Hepatic stellate cell (primary cell): Measurements from ENCODE around the gene CPT2.
A peak's percentile ranks its signal among the peaks of the same experiment; 100 is the strongest.
"Not testable (repeated sequence)": the region's sequence is repeated elsewhere in the genome, so short reads cannot be mapped to it uniquely, and the experiment has no call there.

Experiments
- DNase-seq: peaks from one replicate; pipeline ENCODE4 v3.0.0; 2011; ENCODE audit warnings: low spot score

Gene CPT2

DNA sequence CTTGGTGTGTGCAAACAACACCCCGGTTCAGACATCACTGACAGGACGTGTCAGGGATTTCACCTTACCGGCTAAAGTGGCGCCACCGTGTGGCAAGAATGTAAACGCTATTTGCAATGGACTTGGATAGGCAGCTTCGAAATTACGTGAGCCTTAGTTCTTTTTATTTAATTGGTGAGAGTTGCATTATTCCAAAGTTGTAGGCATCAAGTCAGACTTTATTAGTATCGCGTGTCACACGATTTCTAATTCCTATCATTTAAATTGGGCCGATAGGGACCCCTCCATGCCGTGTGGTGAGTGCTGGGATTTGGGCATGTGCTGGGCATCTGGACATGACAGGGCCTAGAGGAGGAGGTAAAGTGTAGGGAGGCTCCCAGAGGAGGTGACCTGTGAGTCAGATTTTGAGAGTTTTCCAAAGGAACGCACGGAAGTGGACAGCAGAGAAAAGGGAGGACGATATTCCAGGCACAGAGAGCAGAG is 14.5 kb upstream of the CPT2 start:
- DNase-seq, result peak; percentile 70

GRCh38 chr1:53182716-53183094 is 13.9 kb upstream of the CPT2 start:
- no peak for DNase-seq

DNA sequence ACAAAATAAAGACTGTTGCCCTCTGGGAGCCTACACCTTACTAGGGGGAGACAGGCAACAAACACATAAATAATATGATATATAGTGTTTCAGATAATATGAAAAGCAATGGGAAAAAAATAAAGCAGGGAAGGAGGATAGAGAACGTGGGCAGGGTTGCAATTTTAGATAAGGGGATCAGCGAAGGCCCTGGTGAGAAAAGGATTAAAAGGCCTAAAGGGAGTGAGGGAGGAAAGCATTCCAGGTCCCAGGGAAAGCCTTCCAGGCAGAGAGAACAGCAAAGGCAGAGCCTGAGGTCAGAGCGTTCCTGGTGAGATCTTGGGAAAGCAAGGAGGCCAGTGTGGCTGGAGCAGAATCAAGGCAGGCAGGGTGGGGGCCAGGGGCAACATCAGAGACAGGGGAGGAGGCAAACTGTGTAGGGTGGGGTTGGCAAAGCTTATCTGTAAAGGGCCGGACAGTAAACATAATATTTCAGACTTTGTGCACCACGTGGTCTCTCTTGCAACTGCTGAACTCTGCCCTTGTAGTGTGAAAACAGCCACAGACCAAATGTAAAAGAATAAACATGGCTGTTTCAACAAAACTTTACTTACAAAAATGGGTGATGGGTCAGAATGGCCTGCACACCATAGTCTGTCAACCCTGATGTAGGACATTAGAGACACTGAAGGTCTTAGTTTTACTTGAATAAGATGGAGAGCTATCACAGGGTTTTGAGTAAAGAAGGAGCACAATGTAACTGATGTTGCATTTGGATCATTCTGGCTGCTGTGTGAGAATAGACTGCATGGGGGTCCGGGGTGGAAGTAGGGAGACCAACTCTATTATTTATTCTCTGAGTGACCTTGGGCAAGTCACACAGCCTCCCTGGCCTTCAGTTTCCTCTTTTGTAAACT is 13.3 kb upstream of the CPT2 start:
- DNase-seq, result no peak

GRCh38 chr1:53185955-53186297 is 10.7 kb upstream of the CPT2 start:
- DNase-seq, result not testable (repeated sequence)

DNA sequence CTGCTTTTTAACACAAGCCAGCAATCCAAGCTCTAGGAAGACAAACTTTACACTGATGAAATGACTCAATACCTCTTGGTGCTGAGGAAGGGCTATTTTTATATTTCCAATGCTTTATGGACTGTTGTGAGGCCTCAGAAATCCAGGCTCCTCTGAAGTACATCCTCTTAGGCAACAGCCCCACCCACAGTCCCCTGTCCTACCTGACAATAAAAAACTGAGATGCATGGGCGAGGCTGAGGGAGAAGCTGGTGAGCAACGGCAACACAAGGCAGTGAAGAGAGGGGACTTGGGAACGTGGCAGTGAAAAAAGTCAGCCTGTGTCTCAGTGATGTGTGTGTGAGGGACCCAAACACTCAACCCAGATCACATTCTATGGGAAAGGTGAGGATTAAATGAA is 10.1 kb upstream of the CPT2 start:
- no peak for DNase-seq

GRCh38 chr1:53187401-53187800 is 9.2 kb upstream of the CPT2 start:
- no peak for DNase-seq

DNA sequence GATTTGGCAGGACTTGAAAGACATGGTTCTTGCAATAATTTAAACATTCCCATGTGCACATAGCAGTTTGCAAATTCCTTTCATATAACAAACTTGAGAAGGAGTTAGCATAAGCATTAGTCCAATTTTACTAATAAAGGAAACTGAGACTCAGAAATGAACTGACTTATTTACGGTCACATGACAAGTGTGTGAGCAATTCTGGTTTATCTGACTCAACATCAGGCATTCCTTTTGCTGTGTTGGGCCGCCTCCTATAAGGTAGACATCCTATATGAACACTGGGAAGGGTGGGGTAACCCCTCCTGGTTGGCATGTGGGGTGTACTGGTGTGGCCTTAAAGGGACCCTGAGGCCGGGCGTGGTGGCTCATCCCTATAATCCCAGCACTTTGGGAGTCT is 8.5 kb upstream of the CPT2 start:
- DNase-seq, result no peak

GRCh38 chr1:53189061-53189460 is 7.6 kb upstream of the CPT2 start:
- no peak for DNase-seq

DNA sequence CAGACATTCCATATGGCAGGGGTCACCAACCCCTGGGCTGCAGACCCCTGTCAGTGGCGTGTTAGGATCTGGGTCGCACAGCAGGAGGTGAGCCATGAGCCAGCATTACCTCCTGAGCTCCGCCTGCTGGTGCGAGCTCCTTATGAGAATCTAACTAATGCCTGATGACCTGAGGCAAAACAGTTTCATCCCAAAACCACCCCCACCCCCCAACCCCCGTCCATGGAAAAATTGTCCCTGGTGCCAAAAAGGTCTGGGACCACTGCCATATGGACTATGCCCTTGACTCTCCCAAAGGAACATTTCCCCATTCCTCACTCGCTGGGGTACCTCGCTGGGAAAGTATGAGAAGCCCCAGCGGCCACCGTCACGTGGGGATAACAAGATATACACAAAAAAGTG is 6.4 kb upstream of the CPT2 start:
- DNase-seq, result no peak

DNA sequence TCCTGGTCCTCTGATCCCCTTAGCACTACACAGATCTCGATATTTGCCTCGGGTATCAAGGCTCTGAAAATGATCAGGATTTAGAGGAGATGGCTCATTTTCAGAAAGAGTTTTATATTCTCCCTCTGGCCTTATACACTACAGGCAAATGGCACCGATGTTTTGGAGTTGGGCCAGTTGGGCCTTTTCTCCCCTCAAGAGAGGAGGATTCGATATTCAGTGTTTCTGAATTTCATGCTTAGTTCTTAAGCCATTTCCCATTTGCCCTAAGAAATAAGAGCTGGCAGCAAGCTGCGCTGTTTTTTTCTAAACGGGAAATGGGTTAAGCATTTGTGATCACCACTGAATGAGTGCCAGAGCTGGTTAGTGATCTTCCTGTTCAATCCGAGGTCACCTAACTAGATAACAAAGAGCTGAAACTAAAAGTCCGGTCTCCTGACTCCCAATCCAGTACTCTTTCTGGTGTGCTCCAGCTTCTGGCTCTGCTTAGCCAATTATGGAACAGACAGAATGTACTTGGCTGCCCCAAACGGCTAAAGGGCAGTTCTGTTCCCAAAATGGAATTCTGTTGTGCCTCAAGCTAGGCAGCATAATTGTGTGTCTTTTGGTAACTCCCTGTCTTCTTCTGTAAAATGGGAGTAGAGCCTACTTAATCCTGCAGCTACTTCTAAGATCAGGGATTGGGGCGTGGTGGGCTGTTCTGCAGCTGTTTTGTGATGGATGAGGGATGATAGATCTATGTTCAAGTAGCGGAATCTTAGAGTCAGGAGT is 1.2 kb upstream of the CPT2 start:
- no peak for DNase-seq

DNA sequence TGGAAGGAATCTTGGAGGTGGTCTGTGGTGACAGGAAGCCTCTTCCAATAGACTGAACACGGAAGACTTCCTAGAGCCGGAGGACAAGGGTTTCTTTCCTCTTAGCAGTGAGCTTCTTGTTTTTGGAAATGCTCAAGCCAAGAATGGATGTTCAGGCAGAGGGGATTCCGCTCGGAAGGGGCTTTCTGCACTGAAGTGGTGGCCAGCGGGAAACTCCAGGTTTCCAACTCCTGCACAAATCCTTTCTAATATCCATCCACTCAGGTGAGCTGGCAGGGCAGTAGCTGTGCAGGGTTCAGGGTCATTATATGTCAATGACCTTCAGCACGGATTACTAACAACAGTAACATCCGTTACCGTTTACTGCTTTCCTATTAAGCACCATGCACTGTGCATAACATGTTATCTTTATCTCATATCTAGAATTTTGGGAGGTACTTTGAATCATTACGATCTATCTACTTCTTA is 573 bp upstream of the CPT2 start:
- DNase-seq, result no peak

DNA sequence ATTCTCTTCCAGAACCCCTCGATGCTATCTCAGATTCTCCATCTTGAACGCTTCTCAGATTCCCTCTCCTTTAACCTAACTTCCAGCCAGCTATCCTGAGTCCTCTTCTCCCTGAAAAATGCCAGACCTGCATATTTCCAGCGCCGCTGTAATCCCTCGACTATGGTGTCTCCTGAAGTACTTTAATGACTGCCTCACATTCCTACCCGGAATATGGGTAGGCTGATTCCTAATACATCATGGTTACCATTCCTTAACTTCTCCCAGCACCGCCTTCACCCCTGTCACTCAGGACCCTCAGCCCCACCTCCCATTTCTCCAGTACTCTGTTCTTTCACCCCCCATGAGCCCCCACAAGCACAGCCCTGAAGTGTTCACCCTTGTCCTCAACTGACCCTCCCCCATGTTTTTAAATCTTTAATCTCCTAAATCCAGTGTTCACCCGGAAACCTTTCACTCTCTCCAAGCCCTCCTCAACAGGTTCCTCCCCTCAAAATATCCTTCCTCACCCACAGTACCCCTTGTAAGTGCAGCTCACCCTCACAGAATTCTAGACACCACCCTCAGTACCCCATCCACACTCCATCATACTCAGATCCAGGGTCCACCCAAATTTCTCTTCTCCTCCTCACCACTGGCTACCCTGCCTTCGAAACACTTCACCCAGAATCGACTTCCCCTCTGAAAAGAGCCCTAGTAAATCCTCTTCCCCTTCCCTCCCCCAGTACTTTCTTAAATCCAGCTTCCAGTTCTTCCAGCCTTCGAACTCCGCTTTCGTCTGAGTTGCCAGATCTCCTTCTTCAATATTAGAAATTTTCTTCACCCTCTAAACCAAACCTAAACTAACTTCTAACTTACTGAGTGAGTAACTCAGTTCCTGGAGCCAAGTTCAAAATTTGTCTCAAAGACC is 922 bp downstream of the CPT2 start:
- DNase-seq, result peak; percentile 42

- no peak for DNase-seq
Observed at GRCh38 chr1:53198241-53198651, 1.6 kb downstream of the CPT2 start.

DNA sequence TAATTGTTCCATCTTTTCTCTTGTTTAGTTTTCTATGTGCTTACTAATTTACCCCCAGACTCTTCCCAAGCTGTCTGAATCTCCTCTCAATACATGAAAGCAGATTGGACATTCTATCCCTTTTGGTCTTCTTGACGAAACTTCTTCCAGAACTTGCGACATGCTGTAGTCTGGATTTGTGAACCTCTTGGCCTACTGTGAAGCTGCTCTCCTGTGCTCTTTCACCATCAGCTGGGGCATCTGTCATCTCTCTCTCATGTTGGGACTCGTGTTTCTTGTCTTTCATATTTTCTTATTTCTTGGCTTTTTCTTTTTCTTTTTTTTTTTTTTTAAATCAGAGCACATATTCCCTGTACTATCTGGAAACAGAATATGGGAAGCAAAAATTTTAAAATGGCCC is 6.8 kb downstream of the CPT2 start:
- DNase-seq, result no peak

DNA sequence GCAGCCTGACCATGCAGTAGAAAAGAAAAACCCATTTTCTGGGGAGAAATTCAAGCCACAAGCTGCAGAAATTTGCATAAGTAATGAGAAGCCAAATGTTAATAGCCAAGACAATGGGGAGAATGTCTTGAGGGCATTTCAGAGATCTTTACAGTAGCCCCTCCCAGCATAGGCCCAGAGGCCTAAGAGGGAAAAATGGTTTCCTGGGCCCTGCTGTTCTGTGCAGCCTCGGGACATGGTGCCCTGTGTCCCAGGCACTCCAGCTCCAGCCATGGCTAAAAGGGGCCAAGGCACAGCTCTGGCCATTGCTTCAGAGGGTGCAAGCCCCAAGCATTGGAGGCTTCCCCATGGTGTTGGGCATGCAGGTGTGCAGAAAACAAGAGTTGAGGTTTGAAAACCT is 8.9 kb downstream of the CPT2 start:
- DNase-seq, result not testable (repeated sequence)

- not testable (repeated sequence) for DNase-seq
Observed at GRCh38 chr1:53206083-53206685, 9.6 kb downstream of the CPT2 start.

- DNase-seq, result no peak
Observed at GRCh38 chr1:53206735-53207379, 10.2 kb downstream of the CPT2 start.

DNA sequence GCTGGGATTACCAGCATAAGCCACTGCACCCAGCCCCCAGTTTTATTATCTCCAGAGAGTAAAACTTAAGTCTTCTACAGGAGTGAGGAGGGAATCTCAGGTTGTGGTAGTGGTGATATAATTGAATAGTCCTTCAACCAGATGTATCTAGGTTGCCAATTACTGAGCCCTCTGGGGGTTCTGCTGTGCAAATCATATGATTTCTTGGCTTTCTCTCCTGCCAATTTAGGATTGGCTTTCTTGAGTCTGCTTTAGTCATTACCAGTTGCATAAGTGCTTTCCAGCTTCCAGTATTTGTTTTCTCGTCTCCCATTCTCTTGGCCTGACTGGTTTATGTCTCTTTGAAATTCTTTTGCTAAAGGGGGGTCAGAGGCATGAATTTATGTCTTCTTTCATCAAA is 11.1 kb downstream of the CPT2 start:
- no peak for DNase-seq

DNA sequence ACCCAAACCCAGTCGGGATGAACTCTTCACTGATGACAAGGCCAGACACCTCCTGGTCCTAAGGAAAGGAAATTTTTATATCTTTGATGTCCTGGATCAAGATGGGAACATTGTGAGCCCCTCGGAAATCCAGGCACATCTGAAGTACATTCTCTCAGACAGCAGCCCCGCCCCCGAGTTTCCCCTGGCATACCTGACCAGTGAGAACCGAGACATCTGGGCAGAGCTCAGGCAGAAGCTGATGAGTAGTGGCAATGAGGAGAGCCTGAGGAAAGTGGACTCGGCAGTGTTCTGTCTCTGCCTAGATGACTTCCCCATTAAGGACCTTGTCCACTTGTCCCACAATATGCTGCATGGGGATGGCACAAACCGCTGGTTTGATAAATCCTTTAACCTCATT is 13.7 kb downstream of the CPT2 start:
- no peak for DNase-seq

DNA sequence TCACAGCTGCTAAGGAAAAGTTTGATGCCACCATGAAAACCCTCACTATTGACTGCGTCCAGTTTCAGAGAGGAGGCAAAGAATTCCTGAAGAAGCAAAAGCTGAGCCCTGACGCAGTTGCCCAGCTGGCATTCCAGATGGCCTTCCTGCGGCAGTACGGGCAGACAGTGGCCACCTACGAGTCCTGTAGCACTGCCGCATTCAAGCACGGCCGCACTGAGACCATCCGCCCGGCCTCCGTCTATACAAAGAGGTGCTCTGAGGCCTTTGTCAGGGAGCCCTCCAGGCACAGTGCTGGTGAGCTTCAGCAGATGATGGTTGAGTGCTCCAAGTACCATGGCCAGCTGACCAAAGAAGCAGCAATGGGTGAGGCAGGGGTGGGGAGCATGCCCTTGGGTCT is 14.3 kb downstream of the CPT2 start:
- DNase-seq, result no peak

- DNase-seq, result no peak
Observed at GRCh38 chr1:53214376-53214940, 17.8 kb downstream of the CPT2 start.
